Measurements from ENCODE around the gene KLHL40. TPM values are rescaled to one million over a fixed set of nuclear protein-coding genes. Genes with fewer than 3 reads are reported as not detected.

The KLHL40 gene
- total RNA-seq, 1 donor from 2014 or later = not detected

GRCh38 chr3:42639192-42639591, 46.1 kb upstream of the KLHL40 start:
- H3K4me3 ChIP-seq (ENCODE audit: insufficient read depth, low read depth, low read length) = no peak overlapping the region
- Mint-ChIP-seq H3K36me3 (ENCODE audit: low read depth, unreplicated experiment) (peaks cover 11% of the 10 kb centered on the region), H3K27ac (ENCODE audit: unreplicated experiment) (no peak overlapping the region), H3K9me3 (ENCODE audit: unreplicated experiment) (no peaks in the 10 kb centered on the region), H3K27me3 (ENCODE audit: low read depth, unreplicated experiment) (no peaks in the 10 kb centered on the region), H3K4me3 (ENCODE audit: unreplicated experiment) (no peak overlapping the region), H3K4me1 (ENCODE audit: low read depth, unreplicated experiment) (peaks cover 6% of the 10 kb centered on the region)
- DNase-seq (ENCODE audit: low read depth) (no peak), FAIRE-seq (no peak)
- no peak overlapping the region for H3K4me2 ChIP-seq (ENCODE audit: low read length)
- peaks cover 38% of the 10 kb centered on the region for H3K79me2 ChIP-seq (ENCODE audit: insufficient read depth, low read length)
- H3K4me1 ChIP-seq (ENCODE audit: insufficient read depth, low read length) = no peaks in the 10 kb centered on the region
- peaks cover 64% of the 10 kb centered on the region for H4K20me1 ChIP-seq (ENCODE audit: insufficient read depth, low read length)
- H3K9me3 ChIP-seq (ENCODE audit: insufficient read depth, low read depth, low read length) = no peaks in the 10 kb centered on the region
- H3K27me3 ChIP-seq (ENCODE audit: insufficient read depth, low read length) = no peaks in the 10 kb centered on the region
- H3K36me3 ChIP-seq (ENCODE audit: insufficient read depth, low read length) = peaks cover 88% of the 10 kb centered on the region
- TF ChIP-seq, protein P1, sequence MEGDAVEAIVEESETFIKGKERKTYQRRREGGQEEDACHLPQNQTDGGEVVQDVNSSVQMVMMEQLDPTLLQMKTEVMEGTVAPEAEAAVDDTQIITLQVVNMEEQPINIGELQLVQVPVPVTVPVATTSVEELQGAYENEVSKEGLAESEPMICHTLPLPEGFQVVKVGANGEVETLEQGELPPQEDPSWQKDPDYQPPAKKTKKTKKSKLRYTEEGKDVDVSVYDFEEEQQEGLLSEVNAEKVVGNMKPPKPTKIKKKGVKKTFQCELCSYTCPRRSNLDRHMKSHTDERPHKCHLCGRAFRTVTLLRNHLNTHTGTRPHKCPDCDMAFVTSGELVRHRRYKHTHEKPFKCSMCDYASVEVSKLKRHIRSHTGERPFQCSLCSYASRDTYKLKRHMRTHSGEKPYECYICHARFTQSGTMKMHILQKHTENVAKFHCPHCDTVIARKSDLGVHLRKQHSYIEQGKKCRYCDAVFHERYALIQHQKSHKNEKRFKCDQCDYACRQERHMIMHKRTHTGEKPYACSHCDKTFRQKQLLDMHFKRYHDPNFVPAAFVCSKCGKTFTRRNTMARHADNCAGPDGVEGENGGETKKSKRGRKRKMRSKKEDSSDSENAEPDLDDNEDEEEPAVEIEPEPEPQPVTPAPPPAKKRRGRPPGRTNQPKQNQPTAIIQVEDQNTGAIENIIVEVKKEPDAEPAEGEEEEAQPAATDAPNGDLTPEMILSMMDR (IDR thresholded peaks at IDR 0.05; ENCODE audit: insufficient read depth, low read depth, low read length) = no peak
- TF ChIP-seq EZH2 (IDR thresholded peaks at IDR 0.05; ENCODE audit: insufficient read depth, low read length) = no peak
- no peak overlapping the region for H3K27ac ChIP-seq (ENCODE audit: low read depth, low read length)
- H2AFZ ChIP-seq (ENCODE audit: low read depth, low read length) = no peak overlapping the region
- H3K9ac ChIP-seq (ENCODE audit: low read length) = no peak overlapping the region

- H3K27ac Mint-ChIP-seq (ENCODE audit: unreplicated experiment) = no peak overlapping the region
- no peak overlapping the region for H3K9ac ChIP-seq (ENCODE audit: low read length)
- H3K4me3 ChIP-seq (ENCODE audit: insufficient read depth, low read depth, low read length) = no peak overlapping the region
- H3K9me3 Mint-ChIP-seq (ENCODE audit: unreplicated experiment) = no peaks in the 10 kb centered on the region
- H3K27me3 Mint-ChIP-seq (ENCODE audit: low read depth, unreplicated experiment) = no peaks in the 10 kb centered on the region
- no peak overlapping the region for H3K4me2 ChIP-seq (ENCODE audit: low read length)
- DNase-seq (ENCODE audit: low read depth) = no peak
- no peaks in the 10 kb centered on the region for H3K27me3 ChIP-seq (ENCODE audit: insufficient read depth, low read length)
- H4K20me1 ChIP-seq (ENCODE audit: insufficient read depth, low read length) = peaks cover 71% of the 10 kb centered on the region
- no peak for TF ChIP-seq EZH2 (IDR thresholded peaks at IDR 0.05; ENCODE audit: insufficient read depth, low read length)
- TF ChIP-seq, protein P1 (IDR thresholded peaks at IDR 0.05; ENCODE audit: insufficient read depth, low read depth, low read length) = no peak
- peaks cover 45% of the 10 kb centered on the region for H3K79me2 ChIP-seq (ENCODE audit: insufficient read depth, low read length)
- no peak overlapping the region for H3K4me3 Mint-ChIP-seq (ENCODE audit: unreplicated experiment)
- H3K27ac ChIP-seq (ENCODE audit: low read depth, low read length) = no peak overlapping the region
- peaks cover 87% of the 10 kb centered on the region for H3K36me3 ChIP-seq (ENCODE audit: insufficient read depth, low read length)
- peaks cover 4% of the 10 kb centered on the region for H3K4me1 Mint-ChIP-seq (ENCODE audit: low read depth, unreplicated experiment)
- no peak for FAIRE-seq
- H3K4me1 ChIP-seq (ENCODE audit: insufficient read depth, low read length) = no peaks in the 10 kb centered on the region
- no peaks in the 10 kb centered on the region for H3K9me3 ChIP-seq (ENCODE audit: insufficient read depth, low read depth, low read length)
- peaks cover 15% of the 10 kb centered on the region for H3K36me3 Mint-ChIP-seq (ENCODE audit: low read depth, unreplicated experiment)
- H2AFZ ChIP-seq (ENCODE audit: low read depth, low read length) = no peak overlapping the region
Measured at GRCh38 chr3:42640129-42640528, 45.2 kb upstream of the KLHL40 start.

GRCh38 chr3:42640771-42641370, 44.5 kb upstream of the KLHL40 start:
- DNase-seq (ENCODE audit: low read depth) = no peak
- Histone ChIP-seq H3K79me2 (ENCODE audit: insufficient read depth, low read length) (peaks cover 45% of the 10 kb centered on the region), H3K9ac (ENCODE audit: low read length) (no peak overlapping the region), H3K4me1 (ENCODE audit: insufficient read depth, low read length) (no peaks in the 10 kb centered on the region), H3K9me3 (ENCODE audit: insufficient read depth, low read depth, low read length) (no peaks in the 10 kb centered on the region), H4K20me1 (ENCODE audit: insufficient read depth, low read length) (peaks cover 69% of the 10 kb centered on the region), H3K4me2 (ENCODE audit: low read length) (no peak overlapping the region), H3K36me3 (ENCODE audit: insufficient read depth, low read length) (peaks cover 82% of the 10 kb centered on the region), H2AFZ (ENCODE audit: low read depth, low read length) (no peak overlapping the region), H3K4me3 (ENCODE audit: insufficient read depth, low read depth, low read length) (no peak overlapping the region), H3K27me3 (ENCODE audit: insufficient read depth, low read length) (no peaks in the 10 kb centered on the region), H3K27ac (ENCODE audit: low read depth, low read length) (no peak overlapping the region)
- no peak for FAIRE-seq
- peaks cover 4% of the 10 kb centered on the region for H3K4me1 Mint-ChIP-seq (ENCODE audit: low read depth, unreplicated experiment)
- no peak for TF ChIP-seq EZH2 (IDR thresholded peaks at IDR 0.05; ENCODE audit: insufficient read depth, low read length)
- TF ChIP-seq, protein P1 (IDR thresholded peaks at IDR 0.05; ENCODE audit: insufficient read depth, low read depth, low read length) = no peak
- no peak overlapping the region for H3K4me3 Mint-ChIP-seq (ENCODE audit: unreplicated experiment)
- H3K9me3 Mint-ChIP-seq (ENCODE audit: unreplicated experiment) = no peaks in the 10 kb centered on the region
- no peak overlapping the region for H3K27ac Mint-ChIP-seq (ENCODE audit: unreplicated experiment)
- peaks cover 14% of the 10 kb centered on the region for H3K36me3 Mint-ChIP-seq (ENCODE audit: low read depth, unreplicated experiment)
- H3K27me3 Mint-ChIP-seq (ENCODE audit: low read depth, unreplicated experiment) = no peaks in the 10 kb centered on the region
